Mesenchymal stem cell (in vitro differentiated cells and primary cell): ENCODE data around the gene KDM8.

Source experiments
- DNase-seq: peaks from one replicate; pipeline ENCODE4 v3.0.0-alpha.2; 2013
- H2AFZ ChIP-seq: one replicate; pipeline ENCODE4 v1.6.1; 2013; ENCODE audit warnings: low read depth, mild to moderate bottlenecking, control low read depth, inconsistent platforms, low read length, moderate library complexity
- H2AK5ac ChIP-seq: 2 replicates; pipeline ENCODE4 v1.6.1; 2013; ENCODE audit warnings: low read length, moderate library complexity, mild to moderate bottlenecking, inconsistent platforms; ENCODE audit not compliant: severe bottlenecking
- H2BK120ac ChIP-seq: one replicate; pipeline ENCODE4 v1.6.1; 2013; ENCODE audit warnings: low read depth, mild to moderate bottlenecking, inconsistent platforms, low read length, moderate library complexity
- H2BK12ac ChIP-seq, 2 experiments: one replicate each; pipeline ENCODE4 v1.6.1; 2013; ENCODE audit warnings: inconsistent platforms in 2 of 2, low read length in 2 of 2, mild to moderate bottlenecking in 2 of 2, moderate library complexity in 2 of 2, control low read depth in 1 of 2
- H2BK15ac ChIP-seq: one replicate; pipeline ENCODE4 v1.6.1; 2013; ENCODE audit warnings: mild to moderate bottlenecking, low read depth, inconsistent platforms; ENCODE audit not compliant: poor library complexity, severe bottlenecking
- H2BK5ac ChIP-seq: 2 replicates; pipeline ENCODE4 v1.6.1; 2013; ENCODE audit warnings: low read depth, mild to moderate bottlenecking, low read length, control low read depth, inconsistent platforms; ENCODE audit not compliant: poor library complexity, severe bottlenecking
- H3K14ac ChIP-seq, 2 experiments: one replicate each; pipeline ENCODE4 v1.6.1; 2013; ENCODE audit warnings: inconsistent platforms in 2 of 2, low read length in 2 of 2, control low read depth in 1 of 2, mild to moderate bottlenecking in 1 of 2, moderate library complexity in 1 of 2
- H3K18ac ChIP-seq, 2 experiments: one replicate each; pipeline ENCODE4 v1.6.1; 2013; ENCODE audit warnings: inconsistent platforms in 2 of 2, low read length in 2 of 2, control low read depth in 1 of 2, low read depth in 1 of 2, mild to moderate bottlenecking in 1 of 2
- H3K23ac ChIP-seq, 2 experiments: one replicate each; pipeline ENCODE4 v1.6.1; 2013; ENCODE audit warnings: inconsistent platforms in 2 of 2, low read length in 2 of 2, mild to moderate bottlenecking in 2 of 2, moderate library complexity in 2 of 2, control low read depth in 1 of 2
- H3K27ac ChIP-seq: 2 replicates; pipeline ENCODE4 v1.5.1; 2013; ENCODE audit warnings: mild to moderate bottlenecking, moderate library complexity, low read length, control low read depth, inconsistent platforms; ENCODE audit not compliant: poor library complexity, severe bottlenecking
- H3K27me3 ChIP-seq, 2 experiments: 2 replicates each; pipeline versions ENCODE4 v1.6.1 to v1.7.0; 2013; ENCODE audit warnings: low read length in 2 of 2, mild to moderate bottlenecking in 2 of 2, moderate library complexity in 2 of 2, control low read depth in 1 of 2, inconsistent platforms in 1 of 2; ENCODE audit not compliant: control insufficient read depth in 1 of 2, insufficient read depth in 1 of 2
- H3K36me3 ChIP-seq, 2 experiments: 2 replicates each; pipeline versions ENCODE4 v1.6.1 to v1.7.0; 2013; ENCODE audit warnings: low read length in 2 of 2, control low read depth in 1 of 2, inconsistent platforms in 1 of 2, low read depth in 1 of 2, mild to moderate bottlenecking in 1 of 2; ENCODE audit not compliant: insufficient read depth in 2 of 2, control insufficient read depth in 1 of 2
- H3K4ac ChIP-seq, 2 experiments: one replicate each; pipeline ENCODE4 v1.6.1; 2013; ENCODE audit warnings: inconsistent platforms in 2 of 2, low read length in 2 of 2, mild to moderate bottlenecking in 2 of 2, moderate library complexity in 2 of 2, control low read depth in 1 of 2, low read depth in 1 of 2
- H3K4me1 ChIP-seq: 2 replicates; pipeline ENCODE4 v1.6.1; 2013; ENCODE audit warnings: low read depth, low read length, control low read depth; ENCODE audit not compliant: control insufficient read depth, insufficient read depth
- H3K4me2 ChIP-seq: 2 replicates; pipeline ENCODE4 v1.6.1; 2013; ENCODE audit warnings: low read length, mild to moderate bottlenecking, inconsistent platforms; ENCODE audit not compliant: poor library complexity, severe bottlenecking
- H3K4me3 ChIP-seq, 2 experiments: 2 replicates each; pipeline versions ENCODE4 v1.5.1 to v1.7.0; 2013; ENCODE audit warnings: low read length in 2 of 2, mild to moderate bottlenecking in 2 of 2, control low read depth in 1 of 2, low read depth in 1 of 2; ENCODE audit not compliant: insufficient read depth in 1 of 2
- H3K79me1 ChIP-seq: replicated peaks from 2 replicates; pipeline ENCODE4 v1.6.1; 2013; ENCODE audit warnings: mild to moderate bottlenecking, control low read depth, low read length, inconsistent platforms; ENCODE audit not compliant: poor library complexity, severe bottlenecking
- H3K9ac ChIP-seq: 2 replicates; pipeline ENCODE4 v1.7.0; 2013; ENCODE audit warnings: mild to moderate bottlenecking, low read length, moderate library complexity
- H3K9me3 ChIP-seq: 2 replicates; pipeline ENCODE4 v1.7.0; 2013; ENCODE audit warnings: mild to moderate bottlenecking, low read length; ENCODE audit not compliant: control insufficient read depth
- H4K8ac ChIP-seq: one replicate; pipeline ENCODE4 v1.6.1; 2013; ENCODE audit warnings: inconsistent platforms, mild to moderate bottlenecking, low read length, moderate library complexity
- H4K91ac ChIP-seq: one replicate; pipeline ENCODE4 v1.6.1; 2013; ENCODE audit warnings: mild to moderate bottlenecking, low read length, inconsistent platforms
- WGBS: methylation state at CpG from one replicate; pipeline ENCODE4 v1.1.7; 2013; ENCODE audit warnings: mixed read lengths; 5-methylcytosine and 5-hydroxymethylcytosine counted together

The KDM8 gene

GRCh38 chr16:27177031-27177774 lies 26.1 kb upstream of the KDM8 start:
- no peak overlapping the region for H3K23ac ChIP-seq
- H3K4ac ChIP-seq: no peak overlapping the region
- 68% methylated on average over 10 of the region's 13 CpGs for WGBS
- H4K8ac ChIP-seq: no peak overlapping the region
- H3K4me2 ChIP-seq: no peak overlapping the region
- peak overlapping the region; percentile 72 for H3K9ac ChIP-seq
- no peak overlapping the region for H2BK15ac ChIP-seq
- no peaks in the 10 kb centered on the region for H3K79me1 ChIP-seq
- no peaks in the 10 kb centered on the region for H3K36me3 ChIP-seq
- no peak overlapping the region for H3K14ac ChIP-seq
- no peak overlapping the region for H3K4me3 ChIP-seq
- no peak overlapping the region for H3K27ac ChIP-seq
- H2BK12ac ChIP-seq: no peak overlapping the region
- DNase-seq: peak; percentile 68
- no peak overlapping the region for H2AK5ac ChIP-seq
- peak overlapping the region; percentile 21 for H2AFZ ChIP-seq
- peaks cover 1% of the 10 kb centered on the region for H3K4me1 ChIP-seq
- no peak overlapping the region for H3K18ac ChIP-seq
- H4K91ac ChIP-seq: no peak overlapping the region
- H3K9me3 ChIP-seq: no peaks in the 10 kb centered on the region
- peaks cover 0 to 9% of the 10 kb centered on the region in 2 experiments for H3K27me3 ChIP-seq
- H2BK5ac ChIP-seq: no peak overlapping the region
- no peak overlapping the region for H2BK120ac ChIP-seq

- peak; percentile 61 for DNase-seq
- no peaks in the 10 kb centered on the region for H3K36me3 ChIP-seq
- no peak overlapping the region for H2BK12ac ChIP-seq
- no peak overlapping the region for H2AK5ac ChIP-seq
- peak overlapping the region; percentile 56 for H3K9ac ChIP-seq
- WGBS: 29% methylated on average over 11 of the region's 13 CpGs
- no peak overlapping the region for H3K4me2 ChIP-seq
- H3K4me1 ChIP-seq: peaks cover 1% of the 10 kb centered on the region
- no peak overlapping the region for H3K14ac ChIP-seq
- H3K27ac ChIP-seq: no peak overlapping the region
- H3K4me3 ChIP-seq: no peak overlapping the region
- no peak overlapping the region for H2BK120ac ChIP-seq
- H4K8ac ChIP-seq: no peak overlapping the region
- no peaks in the 10 kb centered on the region for H3K79me1 ChIP-seq
- H3K9me3 ChIP-seq: no peaks in the 10 kb centered on the region
- H2BK5ac ChIP-seq: no peak overlapping the region
- H3K18ac ChIP-seq: no peak overlapping the region
- H3K4ac ChIP-seq: no peak overlapping the region
- no peak overlapping the region for H2AFZ ChIP-seq
- H3K23ac ChIP-seq: no peak overlapping the region
- H2BK15ac ChIP-seq: no peak overlapping the region
- H3K27me3 ChIP-seq: peaks cover 0 to 9% of the 10 kb centered on the region in 2 experiments
- H4K91ac ChIP-seq: no peak overlapping the region
Measured at GRCh38 chr16:27179500-27180072, 23.7 kb upstream of the KDM8 start.

DNA sequence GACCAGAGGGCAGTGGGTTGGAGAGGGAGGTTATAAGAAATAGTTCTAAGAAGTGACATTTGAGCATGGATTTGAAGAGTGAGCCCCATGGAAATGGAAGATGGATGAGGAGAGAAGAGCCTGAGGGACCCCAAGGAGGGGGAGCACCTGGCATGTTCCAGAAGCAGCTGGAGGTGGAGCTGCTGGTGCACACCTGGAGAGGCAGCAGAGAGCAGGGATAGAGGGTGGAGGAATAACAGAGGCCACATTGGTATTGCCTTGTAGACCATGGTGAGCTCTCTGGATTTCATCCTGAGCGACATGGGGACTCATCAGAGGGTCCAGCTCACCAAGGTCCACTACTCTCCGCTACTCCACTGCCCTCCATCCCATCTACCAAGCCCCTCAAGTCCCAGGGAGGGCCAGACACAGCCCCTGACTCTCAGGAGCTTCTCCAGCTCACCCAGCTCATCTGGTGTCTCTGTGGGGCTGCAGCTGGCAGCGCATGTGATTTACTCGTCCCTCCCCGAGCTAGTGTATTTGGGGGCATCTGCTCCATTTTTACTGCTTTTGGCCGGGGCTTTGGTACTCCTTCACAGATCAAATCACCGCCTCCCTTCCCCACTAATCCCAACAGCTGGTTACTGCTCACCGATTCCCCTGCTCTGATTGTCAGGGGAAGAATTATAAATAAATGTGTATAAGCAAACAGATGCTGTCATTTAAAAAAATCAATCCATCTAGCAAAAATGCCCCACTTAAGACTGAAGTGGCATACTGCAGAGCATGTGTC lies 22.1 kb upstream of the KDM8 start:
- no peak overlapping the region for H3K27ac ChIP-seq
- H4K91ac ChIP-seq: no peak overlapping the region
- WGBS: 75% methylated on average over 6 of the region's 8 CpGs
- H3K18ac ChIP-seq: no peak overlapping the region
- no peak overlapping the region for H3K9ac ChIP-seq
- no peak overlapping the region for H3K14ac ChIP-seq
- peaks cover 1% of the 10 kb centered on the region for H3K4me1 ChIP-seq
- H3K4ac ChIP-seq: no peak overlapping the region
- DNase-seq: no peak
- no peaks in the 10 kb centered on the region for H3K79me1 ChIP-seq
- no peak overlapping the region for H3K4me2 ChIP-seq
- no peaks in the 10 kb centered on the region for H3K36me3 ChIP-seq
- H2BK15ac ChIP-seq: no peak overlapping the region
- H2BK12ac ChIP-seq: no peak overlapping the region
- H2AK5ac ChIP-seq: no peak overlapping the region
- peaks cover 0 to 9% of the 10 kb centered on the region in 2 experiments for H3K27me3 ChIP-seq
- no peak overlapping the region for H2BK120ac ChIP-seq
- no peak overlapping the region for H2BK5ac ChIP-seq
- H2AFZ ChIP-seq: no peak overlapping the region
- no peak overlapping the region for H3K23ac ChIP-seq
- no peak overlapping the region for H3K4me3 ChIP-seq
- no peaks in the 10 kb centered on the region for H3K9me3 ChIP-seq
- no peak overlapping the region for H4K8ac ChIP-seq

DNA sequence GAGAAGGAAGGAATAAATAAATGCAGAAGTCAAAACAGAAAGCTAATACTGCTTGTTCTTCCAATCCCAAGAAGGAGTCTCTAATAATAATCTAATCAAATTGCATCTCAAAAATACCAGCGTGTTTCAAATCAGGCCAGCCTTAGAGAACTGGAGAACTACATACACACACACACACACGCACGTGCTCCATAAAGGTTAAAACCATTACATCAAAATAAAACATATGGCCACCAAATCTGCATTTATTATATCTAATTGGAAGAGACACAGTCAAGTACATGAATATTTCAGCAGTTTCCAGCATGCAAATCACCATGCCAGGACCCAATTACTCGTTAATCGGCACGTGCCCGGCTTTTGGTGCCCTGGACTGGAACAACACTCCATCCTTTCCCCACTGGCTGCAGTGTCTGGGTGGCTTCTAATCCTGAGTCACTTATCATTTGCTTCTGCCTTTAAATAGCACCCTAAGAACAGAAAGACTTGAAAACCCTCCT lies 20.4 kb upstream of the KDM8 start:
- no peak overlapping the region for H3K18ac ChIP-seq
- no peak overlapping the region for H4K8ac ChIP-seq
- no peak overlapping the region for H3K14ac ChIP-seq
- H3K4ac ChIP-seq: no peak overlapping the region
- H3K4me3 ChIP-seq: no peak overlapping the region
- H2BK15ac ChIP-seq: no peak overlapping the region
- no peak overlapping the region for H2BK120ac ChIP-seq
- H3K9ac ChIP-seq: no peak overlapping the region
- H3K27ac ChIP-seq: no peak overlapping the region
- H3K4me2 ChIP-seq: no peak overlapping the region
- no peaks in the 10 kb centered on the region for H3K36me3 ChIP-seq
- no peak overlapping the region for H3K23ac ChIP-seq
- no peak overlapping the region for H2AK5ac ChIP-seq
- no peak overlapping the region for H2BK12ac ChIP-seq
- H3K79me1 ChIP-seq: no peaks in the 10 kb centered on the region
- H2BK5ac ChIP-seq: no peak overlapping the region
- H3K9me3 ChIP-seq: no peaks in the 10 kb centered on the region
- H3K27me3 ChIP-seq: peaks cover 0 to 9% of the 10 kb centered on the region in 2 experiments
- H3K4me1 ChIP-seq: peaks cover 1% of the 10 kb centered on the region
- no peak overlapping the region for H2AFZ ChIP-seq
- WGBS: 91% methylated on average over 7 of the region's 7 CpGs
- no peak overlapping the region for H4K91ac ChIP-seq
- DNase-seq: no peak
